Activated naive CD8-positive, alpha-beta T cell treated with anti-CD3 and anti-CD28 coated beads, Interleukin-2, amount 50 U/mL, for 16 hours (primary cell): Measurements from ENCODE around the gene SKA2.
"Not testable (repeated sequence)": the region's sequence is repeated elsewhere in the genome, so short reads cannot be mapped to it uniquely, and the experiment has no call there.

Experiments
- DNase-seq: peaks from one replicate; pipeline ENCODE4 v3.0.0-alpha.2; 2020; ENCODE audit warnings: low read depth, low spot score

SKA2 gene

DNA sequence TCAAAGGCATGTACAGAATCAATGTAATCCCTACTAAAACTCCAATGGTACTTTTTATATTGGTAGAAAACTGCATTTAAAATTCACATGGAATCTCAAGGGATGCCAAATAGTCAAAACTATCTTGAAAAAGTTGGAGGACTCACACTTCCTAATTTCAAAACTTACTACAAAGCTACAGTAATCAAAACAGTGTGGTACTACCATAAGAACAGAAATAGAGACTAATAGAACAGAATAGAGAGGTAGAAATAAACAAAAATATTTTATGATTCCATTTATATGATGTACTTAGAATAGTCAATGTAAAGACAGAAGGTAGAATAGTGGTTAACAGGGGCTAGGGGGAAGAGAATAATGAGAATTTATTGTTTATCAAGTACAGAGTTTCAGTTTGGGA, 57.1 kb downstream of the SKA2 start:
- DNase-seq = no peak

- DNase-seq = no peak
Observed at GRCh38 chr17:59094861-59095530, 60.0 kb downstream of the SKA2 start.

GRCh38 chr17:59093702-59094231, 61.2 kb downstream of the SKA2 start:
- DNase-seq = no peak

GRCh38 chr17:59093145-59093701, 61.8 kb downstream of the SKA2 start:
- DNase-seq = no peak

DNA sequence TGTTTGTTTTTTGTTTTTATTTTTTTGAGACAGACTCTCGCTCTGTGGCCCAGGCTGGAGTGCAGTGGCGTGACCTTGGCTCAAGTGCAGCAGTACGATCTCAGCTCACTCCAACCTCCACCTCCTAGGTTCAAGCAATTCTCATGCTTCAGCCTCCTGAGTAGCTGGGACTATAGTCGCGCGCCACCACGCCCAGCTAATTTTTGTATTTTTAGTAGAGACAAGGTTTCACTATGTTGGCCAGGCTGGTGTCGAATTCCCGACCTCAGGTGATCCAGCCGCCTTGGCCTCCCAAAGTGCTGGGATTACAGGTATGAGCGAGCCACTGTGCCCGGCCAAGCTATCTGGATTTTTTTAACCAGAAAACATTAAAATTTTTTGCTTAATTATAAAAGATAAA, 64.4 kb downstream of the SKA2 start:
- not testable (repeated sequence) for DNase-seq

DNA sequence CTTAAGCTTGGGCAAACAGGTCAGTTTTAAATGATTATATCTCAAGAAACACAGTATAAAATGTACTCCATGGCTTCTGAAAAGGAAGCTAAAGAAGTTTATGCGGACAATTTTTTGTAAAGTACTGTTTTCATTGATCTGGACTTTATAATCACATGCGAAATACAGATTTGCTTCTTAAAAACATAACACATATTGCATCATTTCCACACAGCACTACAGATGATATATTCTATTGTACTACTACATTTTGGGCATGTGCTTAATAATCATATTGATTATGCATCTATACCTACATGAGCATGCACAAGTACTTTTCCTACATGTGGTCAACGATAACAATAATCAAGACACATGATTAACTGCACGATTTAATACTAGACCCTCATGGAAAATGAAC, 70.8 kb downstream of the SKA2 start:
- DNase-seq = no peak

DNA sequence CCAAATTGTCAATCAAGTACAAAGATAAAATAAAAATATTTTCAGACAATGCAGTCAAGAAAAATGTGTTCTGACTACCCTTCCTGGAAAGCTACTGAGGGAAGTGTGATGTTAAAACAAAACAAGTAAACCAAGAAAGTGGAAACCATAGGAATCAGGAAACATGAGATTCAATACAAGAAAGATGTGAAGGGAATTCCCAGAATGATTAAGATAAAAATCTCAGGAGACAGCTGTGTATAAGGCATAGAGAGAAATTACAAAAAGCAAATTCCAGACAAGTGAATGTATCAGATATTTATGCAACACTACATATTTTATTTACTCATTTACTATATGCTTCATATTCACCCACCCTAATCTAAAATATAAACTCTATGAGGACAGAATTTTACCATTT, 80.5 kb downstream of the SKA2 start:
- DNase-seq = no peak

- DNase-seq = no peak
Observed at GRCh38 chr17:59073972-59074371, 81.0 kb downstream of the SKA2 start.

GRCh38 chr17:59069856-59070255, 85.1 kb downstream of the SKA2 start:
- no peak for DNase-seq

DNA sequence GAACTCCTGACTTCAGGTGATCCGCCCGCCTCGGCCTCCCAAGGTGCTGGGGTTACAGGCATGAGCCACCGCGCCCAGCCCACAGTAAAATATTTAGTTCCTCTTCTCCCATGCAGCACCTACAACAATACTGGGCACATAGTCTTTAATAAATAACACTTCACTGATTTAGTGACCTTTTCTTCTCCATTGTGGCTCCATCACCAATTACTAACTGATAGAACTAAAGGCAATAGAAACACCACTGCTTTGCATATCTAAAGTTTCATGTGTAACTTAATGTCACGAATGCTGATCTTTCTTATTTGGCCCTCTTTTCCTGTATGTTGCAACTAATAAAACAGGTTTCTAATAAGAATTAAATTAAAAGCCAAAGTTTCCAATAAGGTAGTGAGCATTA, 87.2 kb downstream of the SKA2 start:
- DNase-seq = no peak

DNA sequence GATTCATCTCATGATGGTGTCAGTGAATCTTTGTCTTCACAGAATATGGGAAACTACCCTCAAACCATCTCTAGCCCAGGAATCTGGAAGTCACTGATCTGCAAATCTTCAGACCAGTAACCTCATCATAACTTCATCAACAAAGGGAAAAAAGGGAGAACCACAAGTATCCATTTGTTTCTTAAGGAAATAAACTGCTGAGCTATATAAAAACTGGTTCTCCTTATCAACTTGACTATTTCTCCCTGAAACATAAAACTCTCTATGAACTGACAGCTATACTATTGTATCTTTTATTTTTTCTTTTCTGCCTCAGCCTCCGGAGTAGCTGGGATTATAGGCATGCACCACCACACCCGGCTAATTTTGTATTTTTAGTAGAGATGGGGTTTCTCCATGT, 87.6 kb downstream of the SKA2 start:
- DNase-seq = no peak

DNA sequence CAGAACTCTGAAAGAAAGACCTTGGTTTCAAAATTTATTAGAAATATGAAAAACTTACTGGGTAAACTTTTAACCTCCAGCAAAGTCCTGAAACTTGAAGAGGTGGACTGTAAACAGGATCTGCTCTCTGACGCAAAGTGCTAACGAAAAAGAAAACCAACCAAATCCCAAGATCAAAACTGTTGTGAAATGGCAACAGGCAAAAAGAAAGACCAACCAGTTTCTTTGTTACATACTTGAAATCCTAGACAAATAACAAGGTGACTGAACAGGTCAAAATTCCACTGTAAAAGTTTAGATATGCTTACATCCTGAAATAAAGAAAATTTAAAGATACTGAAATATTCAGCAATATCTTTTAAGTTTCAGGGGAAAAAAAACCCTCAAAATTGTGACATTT, 92.5 kb downstream of the SKA2 start:
- no peak for DNase-seq
